ENCODE measurements around the gene CORO6.

- TF ChIP-seq YY1 (IDR thresholded peaks at IDR 0.05; ENCODE audit: low read depth) (no peak), CREB1 (IDR thresholded peaks at IDR 0.05; ENCODE audit: low read depth) (no peak), RAD21 (IDR thresholded peaks at IDR 0.05; ENCODE audit: low read depth) (no peak), MAX (IDR thresholded peaks at IDR 0.05) (no peak)
Measured at GRCh38 chr17:29653995-29654714, 31.4 kb upstream of the CORO6 start.

Data from Ishikawa (cell line).